ENCODE results near the gene STK10. TPM values are rescaled to one million over a fixed set of nuclear protein-coding genes. Genes with fewer than 3 reads are reported as not detected.

The STK10 gene
- polyA plus RNA-seq, 1 of the 3 experiments (the other 2 are of a cell fraction) = 11.0 TPM

- H3K27me3 ChIP-seq (ENCODE audit: insufficient read depth) = no peaks in the 10 kb centered on the region
- H3K27ac ChIP-seq (ENCODE audit: low read depth in 2 of 2, low read length in 1 of 2) = no peak overlapping the region
- no peaks in the 10 kb centered on the region for H3F3A ChIP-seq (replicated peaks; ENCODE audit: insufficient read depth)
- H3K4me3 ChIP-seq (ENCODE audit: low read depth in 2 of 2, low read length in 1 of 2) = no peak overlapping the region
- no peaks in the 10 kb centered on the region for H3K4me1 ChIP-seq (ENCODE audit: control insufficient read depth in 1 of 2, insufficient read depth in 2 of 2, low read depth in 1 of 2, low read length in 1 of 2)
- H3K9ac ChIP-seq = no peak overlapping the region
- no peak overlapping the region for H2AFZ ChIP-seq (ENCODE audit: low read depth)
- H3K9me2 ChIP-seq = no peaks in the 10 kb centered on the region
- no peak for DNase-seq
- H3K36me3 ChIP-seq (replicated peaks in 1 of 2; ENCODE audit: control insufficient read depth in 1 of 2, insufficient read depth in 2 of 2, low read length in 1 of 2) = peaks cover 3 to 8% of the 10 kb centered on the region in 2 experiments
- ChIA-PET CTCF (interaction anchor here (0.6 to 1.1 kb wide), 2 partner anchors 35 to 842 kb away, joined by 3 to 6 read pairs; partner anchors contain the start of gene STK10), POLR2A (no interaction called here)
- no peaks in the 10 kb centered on the region for H3K9me3 ChIP-seq
- H3K4me2 ChIP-seq = no peak overlapping the region
- 95% methylated on average over 3 of the region's 3 CpGs for WGBS (ENCODE audit: low lambda C conversion rate)
- TF ChIP-seq NFIC (IDR thresholded peaks at IDR 0.05; ENCODE audit: borderline replicate concordance) = no peak
- TF ChIP-seq NRF1 (IDR thresholded peaks at IDR 0.05; ENCODE audit: low read depth, low read length) = no peak
- TF ChIP-seq FOSL2 (IDR thresholded peaks at IDR 0.05; ENCODE audit: borderline replicate concordance, low read depth) = no peak
- no peak for TF ChIP-seq FOXM1 (IDR thresholded peaks at IDR 0.05; ENCODE audit: low read depth)
- no peak for TF ChIP-seq RXRA (IDR thresholded peaks at IDR 0.05; ENCODE audit: borderline replicate concordance, low read depth)
- TF ChIP-seq YY1 (IDR thresholded peaks at IDR 0.05; ENCODE audit: low read depth) = no peak
- TF ChIP-seq SIN3A (IDR thresholded peaks at IDR 0.05; ENCODE audit: borderline replicate concordance, low read depth, low read length) = no peak
- TF ChIP-seq, protein P1, sequence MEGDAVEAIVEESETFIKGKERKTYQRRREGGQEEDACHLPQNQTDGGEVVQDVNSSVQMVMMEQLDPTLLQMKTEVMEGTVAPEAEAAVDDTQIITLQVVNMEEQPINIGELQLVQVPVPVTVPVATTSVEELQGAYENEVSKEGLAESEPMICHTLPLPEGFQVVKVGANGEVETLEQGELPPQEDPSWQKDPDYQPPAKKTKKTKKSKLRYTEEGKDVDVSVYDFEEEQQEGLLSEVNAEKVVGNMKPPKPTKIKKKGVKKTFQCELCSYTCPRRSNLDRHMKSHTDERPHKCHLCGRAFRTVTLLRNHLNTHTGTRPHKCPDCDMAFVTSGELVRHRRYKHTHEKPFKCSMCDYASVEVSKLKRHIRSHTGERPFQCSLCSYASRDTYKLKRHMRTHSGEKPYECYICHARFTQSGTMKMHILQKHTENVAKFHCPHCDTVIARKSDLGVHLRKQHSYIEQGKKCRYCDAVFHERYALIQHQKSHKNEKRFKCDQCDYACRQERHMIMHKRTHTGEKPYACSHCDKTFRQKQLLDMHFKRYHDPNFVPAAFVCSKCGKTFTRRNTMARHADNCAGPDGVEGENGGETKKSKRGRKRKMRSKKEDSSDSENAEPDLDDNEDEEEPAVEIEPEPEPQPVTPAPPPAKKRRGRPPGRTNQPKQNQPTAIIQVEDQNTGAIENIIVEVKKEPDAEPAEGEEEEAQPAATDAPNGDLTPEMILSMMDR (IDR thresholded peaks at IDR 0.05) = no peak
- no peak for TF ChIP-seq POLR2AphosphoS5 (IDR thresholded peaks at IDR 0.05; ENCODE audit: low read depth, low read length)
- TF ChIP-seq RCOR1 (IDR thresholded peaks at IDR 0.05; ENCODE audit: low read length) = no peak
- no peak for TF ChIP-seq FOXJ3 (CRISPR knock-in tag; IDR thresholded peaks at IDR 0.05)
- TF ChIP-seq GATA2 (CRISPR knock-in tag; IDR thresholded peaks at IDR 0.05) = no peak
- TF ChIP-seq TAF1 (IDR thresholded peaks at IDR 0.05; ENCODE audit: borderline replicate concordance, low read depth, low read length) = no peak
- TF ChIP-seq RFX5 (IDR thresholded peaks at IDR 0.05; ENCODE audit: low read length) = no peak
- no peak for TF ChIP-seq MEF2A (IDR thresholded peaks at IDR 0.05; ENCODE audit: borderline replicate concordance, low read depth)
- TF ChIP-seq PBX3 (IDR thresholded peaks at IDR 0.05) = no peak
- TF ChIP-seq IRF3 (IDR thresholded peaks at IDR 0.05; ENCODE audit: low read depth, low read length) = no peak
- TF ChIP-seq MAX (IDR thresholded peaks at IDR 0.05; ENCODE audit: low read depth) = no peak
- TF ChIP-seq REST (IDR thresholded peaks at IDR 0.05; ENCODE audit: low read depth, low read length) = no peak
- H4K20me1 ChIP-seq (ENCODE audit: insufficient read depth) = no peaks in the 10 kb centered on the region
- H3K79me2 ChIP-seq (ENCODE audit: insufficient read depth) = peaks cover 6% of the 10 kb centered on the region; the same call in 1 of the 2 replicates
Observed at GRCh38 chr5:172153695-172154094, 34.3 kb downstream of the STK10 start.
